HG02885 (cell line): ENCODE data around the gene KDM2B.
"Not testable (repeated sequence)": the region's sequence is repeated elsewhere in the genome, so short reads cannot be mapped to it uniquely, and the experiment has no call there.

ENCODE experiments used
- ATAC-seq: cut with Tn5 transposase; IDR thresholded peaks from one replicate; pipeline ENCODE4 v1.9.1; 2021; ENCODE audit warnings: mild to moderate bottlenecking; ENCODE audit not compliant: unreplicated experiment, poor library complexity

Gene KDM2B

GRCh38 chr12:121400332-121401139 is 180.3 kb downstream of the KDM2B start:
- ATAC-seq: peak; percentile 36

GRCh38 chr12:121399391-121400331 is 181.2 kb downstream of the KDM2B start, which contains the start of gene RNF34:
TSS of gene RNF34 (plus strand) at chr12:121400118. CDS start at chr12:121400213, 95 bp downstream.
- peak; percentile 93 for ATAC-seq

- no peak for ATAC-seq
Measured at GRCh38 chr12:121398355-121398754, 182.5 kb downstream of the KDM2B start.

GRCh38 chr12:121397521-121397920 is 183.3 kb downstream of the KDM2B start:
- ATAC-seq: no peak

- no peak for ATAC-seq
Measured at GRCh38 chr12:121392325-121392716, 188.5 kb downstream of the KDM2B start.

- ATAC-seq: no peak
Measured at GRCh38 chr12:121391619-121392324, 189.1 kb downstream of the KDM2B start.

- ATAC-seq: no peak
Measured at GRCh38 chr12:121390856-121391255, 190.0 kb downstream of the KDM2B start.

GRCh38 chr12:121388421-121388981 is 192.3 kb downstream of the KDM2B start:
- no peak for ATAC-seq

- ATAC-seq: not testable (repeated sequence)
Measured at GRCh38 chr12:121384891-121385290, 195.9 kb downstream of the KDM2B start.

GRCh38 chr12:121383601-121384021 is 197.2 kb downstream of the KDM2B start:
- ATAC-seq: no peak

GRCh38 chr12:121379945-121380344 is 200.9 kb downstream of the KDM2B start:
- ATAC-seq: no peak
